Type B pancreatic cell (in vitro differentiated cells): ENCODE data around the gene WIPF1. TPM values are rescaled to one million over a fixed set of nuclear protein-coding genes. Genes with fewer than 3 reads are reported as not detected.

Source experiments
- DNase-seq: peaks from one replicate; pipeline ENCODE4 v3.0.0; 2021; ENCODE audit warnings: mixed read lengths; ENCODE audit not compliant: unreplicated experiment; ENCODE audit errors: extremely low spot score
- H3K27ac Mint-ChIP-seq: 2 replicates; pipeline ENCODE4 v1.8.0; 2021; ENCODE audit warnings: mild to moderate bottlenecking, mixed read lengths
- H3K27me3 Mint-ChIP-seq: 2 replicates; pipeline ENCODE4 v1.8.0; 2021; ENCODE audit warnings: mixed read lengths
- H3K36me3 Mint-ChIP-seq: 2 replicates; pipeline ENCODE4 v1.8.0; 2021; ENCODE audit warnings: mixed read lengths
- H3K4me1 Mint-ChIP-seq: one replicate; pipeline ENCODE4 v1.8.0; 2021; ENCODE audit warnings: mixed read lengths; ENCODE audit not compliant: unreplicated experiment
- H3K4me3 Mint-ChIP-seq: 2 replicates; pipeline ENCODE4 v1.8.0; 2021; ENCODE audit warnings: mild to moderate bottlenecking, mixed read lengths
- H3K9me3 Mint-ChIP-seq: 2 replicates; pipeline ENCODE4 v1.8.0; 2021; ENCODE audit warnings: mixed read lengths
- CTCF ChIP-seq: fragments of 200-600 bp; sonication (generic); conservative IDR thresholded peaks from 2 replicates; pipeline ENCODE4 v1.5.0; 2021; ENCODE audit warnings: antibody characterized with exemption, mild to moderate bottlenecking
- total RNA-seq: library from RNA; stranded (reverse); gene quantifications from 2 replicates; pipeline ENCODE4 v1.2.1, GENCODE V29; 2021; ENCODE audit warnings: low replicate concordance

The WIPF1 gene
- total RNA-seq, 1 donor from 2014 or later = 19.2 TPM

- Mint-ChIP-seq H3K27ac (no peak overlapping the region), H3K4me3 (no peak overlapping the region), H3K9me3 (no peaks in the 10 kb centered on the region), H3K27me3 (no peaks in the 10 kb centered on the region), H3K4me1 (peaks cover 31% of the 10 kb centered on the region), H3K36me3 (no peaks in the 10 kb centered on the region)
- DNase-seq = no peak
- TF ChIP-seq CTCF = no peak
Observed at GRCh38 chr2:174586418-174587295, 10.9 kb downstream of the WIPF1 start.

- no peak overlapping the region for H3K27ac Mint-ChIP-seq
- no peaks in the 10 kb centered on the region for H3K9me3 Mint-ChIP-seq
- no peaks in the 10 kb centered on the region for H3K27me3 Mint-ChIP-seq
- no peaks in the 10 kb centered on the region for H3K36me3 Mint-ChIP-seq
- peaks cover 27% of the 10 kb centered on the region for H3K4me1 Mint-ChIP-seq
- TF ChIP-seq CTCF = no peak
- H3K4me3 Mint-ChIP-seq = no peak overlapping the region
- no peak for DNase-seq
Observed at GRCh38 chr2:174585657-174586252, 11.8 kb downstream of the WIPF1 start.

GRCh38 chr2:174585146-174585545 lies 12.5 kb downstream of the WIPF1 start:
- Mint-ChIP-seq H3K27me3 (no peaks in the 10 kb centered on the region), H3K27ac (no peak overlapping the region), H3K4me3 (peak overlapping the region; percentile 17), H3K9me3 (no peaks in the 10 kb centered on the region), H3K4me1 (peaks cover 27% of the 10 kb centered on the region), H3K36me3 (no peaks in the 10 kb centered on the region)
- no peak for DNase-seq
- TF ChIP-seq CTCF = no peak

GRCh38 chr2:174581491-174581890 lies 16.1 kb downstream of the WIPF1 start:
- no peak for TF ChIP-seq CTCF
- H3K27me3 Mint-ChIP-seq = no peaks in the 10 kb centered on the region
- DNase-seq = no peak
- no peaks in the 10 kb centered on the region for H3K36me3 Mint-ChIP-seq
- H3K27ac Mint-ChIP-seq = no peak overlapping the region
- no peak overlapping the region for H3K4me3 Mint-ChIP-seq
- H3K9me3 Mint-ChIP-seq = no peaks in the 10 kb centered on the region
- H3K4me1 Mint-ChIP-seq = peaks cover 12% of the 10 kb centered on the region

GRCh38 chr2:174580951-174581350 lies 16.7 kb downstream of the WIPF1 start:
- Mint-ChIP-seq H3K4me3 (no peak overlapping the region), H3K27me3 (no peaks in the 10 kb centered on the region), H3K4me1 (peaks cover 10% of the 10 kb centered on the region), H3K27ac (no peak overlapping the region), H3K36me3 (no peaks in the 10 kb centered on the region), H3K9me3 (no peaks in the 10 kb centered on the region)
- no peak for DNase-seq
- TF ChIP-seq CTCF = no peak
